Stromal cell of bone marrow (primary cell): ENCODE measurements around the gene ITGB5.
"Not testable (repeated sequence)": the region's sequence is repeated elsewhere in the genome, so short reads cannot be mapped to it uniquely, and the experiment has no call there.

Source experiments
- DNase-seq: peaks from one replicate; pipeline ENCODE4 v3.0.0-alpha.2; 2012; ENCODE audit warnings: low read depth

ITGB5 gene

GRCh38 chr3:124786511-124787241 is 100.5 kb downstream of the ITGB5 start:
- no peak for DNase-seq

DNA sequence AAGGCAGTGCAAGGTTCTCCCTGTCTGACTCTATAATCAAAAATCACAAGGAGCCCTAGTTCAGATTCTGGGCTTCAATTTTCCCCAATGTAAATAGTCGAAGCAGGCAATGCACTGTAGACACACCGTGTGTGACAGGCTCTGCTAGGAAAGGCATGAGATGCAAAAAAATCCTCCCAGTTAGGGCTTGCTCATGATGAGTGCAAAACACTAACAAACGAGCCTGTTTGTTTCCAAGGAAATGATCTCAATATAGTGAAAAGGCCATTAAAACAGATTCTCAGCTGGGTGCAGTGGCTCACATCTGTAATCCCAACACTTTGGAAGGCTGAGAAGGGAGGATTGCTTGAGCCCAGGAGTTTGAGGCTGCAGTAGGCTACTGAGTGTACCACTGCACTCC is 101.2 kb downstream of the ITGB5 start:
- DNase-seq: peak; percentile 44

DNA sequence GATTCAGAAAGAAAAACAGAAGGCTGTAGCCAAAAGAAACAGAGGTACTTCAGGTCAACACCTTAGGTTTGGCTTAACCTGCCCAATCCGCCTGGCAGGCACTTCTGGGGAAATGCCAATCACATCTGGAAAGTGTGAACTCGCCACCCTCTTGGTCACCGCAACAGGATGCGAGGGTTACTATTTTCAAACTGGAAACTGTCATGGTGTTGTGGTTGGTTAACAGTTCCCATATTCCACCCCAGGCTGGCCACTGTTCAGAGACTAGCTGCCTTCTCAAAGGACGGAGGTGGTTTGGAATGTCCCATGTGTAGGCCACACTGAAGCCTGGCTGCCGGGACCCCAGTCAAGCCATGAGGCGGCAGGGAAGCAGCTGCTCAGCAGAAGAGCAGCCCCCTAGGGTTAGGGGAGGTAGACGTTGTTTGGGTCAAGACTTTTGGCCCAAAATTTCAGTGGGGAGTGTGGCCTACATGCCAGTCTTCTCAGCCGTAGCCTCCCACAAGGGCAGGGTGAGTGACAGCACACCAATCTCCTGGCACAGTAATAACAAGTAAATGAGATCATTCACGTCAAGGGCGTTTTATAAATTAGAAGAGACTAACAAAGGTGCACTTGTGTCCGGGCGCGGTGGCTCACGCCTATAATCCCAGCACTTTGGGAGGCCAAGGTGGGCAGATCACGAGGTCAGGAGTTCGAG is 102.3 kb downstream of the ITGB5 start:
- DNase-seq: peak; percentile 16

DNA sequence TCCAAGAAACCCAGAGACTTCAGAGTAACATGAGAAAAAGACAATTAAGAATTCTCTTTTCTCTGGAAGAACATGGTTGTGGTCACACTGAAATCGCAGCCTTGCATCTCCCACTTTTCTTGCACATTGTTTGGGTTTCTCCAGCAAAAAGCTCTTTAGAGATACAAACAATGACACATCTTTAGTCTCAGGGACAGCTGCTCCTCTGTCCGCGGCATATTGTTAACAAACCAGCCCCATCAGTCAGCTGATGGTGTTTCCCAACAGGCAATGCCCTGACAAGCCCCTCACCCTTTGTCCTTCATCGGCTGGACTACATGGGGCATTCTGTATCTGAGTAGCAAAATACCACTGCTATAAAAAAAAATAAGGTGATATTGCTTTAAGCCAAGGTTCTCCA is 103.5 kb downstream of the ITGB5 start:
- no peak for DNase-seq

DNA sequence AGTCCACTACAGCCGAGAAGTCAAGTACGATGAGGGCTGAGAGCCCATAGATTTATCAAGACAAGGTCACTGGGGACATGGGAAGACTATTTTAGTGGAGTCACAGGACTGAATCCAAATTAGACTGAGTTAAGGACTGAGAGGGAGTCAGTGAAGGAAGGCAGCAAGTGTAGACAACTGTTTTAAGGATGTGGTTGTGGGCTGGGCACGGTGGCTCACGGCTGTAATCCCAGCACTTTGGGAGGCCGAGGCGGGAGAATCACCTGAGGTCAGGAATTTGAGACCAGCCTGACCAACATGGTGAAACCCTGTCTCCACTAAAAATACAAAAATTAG is 104.8 kb downstream of the ITGB5 start:
- DNase-seq: not testable (repeated sequence)

GRCh38 chr3:124781476-124782376 is 105.4 kb downstream of the ITGB5 start:
- no peak for DNase-seq

GRCh38 chr3:124780761-124781475 is 106.2 kb downstream of the ITGB5 start:
- peak; percentile 57 for DNase-seq

DNA sequence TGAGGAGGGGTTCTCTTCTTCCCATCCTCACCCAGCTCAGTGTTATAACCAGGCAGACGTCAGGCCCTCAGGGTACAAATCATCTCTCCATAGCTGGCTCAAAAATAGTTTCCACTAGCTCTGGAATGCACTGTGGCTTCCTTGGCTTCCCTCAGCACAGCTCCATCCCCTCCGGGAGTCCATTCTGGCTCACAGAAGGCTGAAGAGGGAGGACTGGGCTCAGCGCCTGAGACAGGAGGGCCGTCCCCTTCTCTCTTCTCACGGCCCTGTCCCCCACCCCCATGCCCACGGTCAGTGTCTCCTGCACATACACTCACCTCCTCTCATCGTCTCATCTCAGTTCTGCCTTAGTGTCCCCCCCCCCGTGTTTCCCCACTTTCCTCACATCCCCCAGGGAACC is 106.8 kb downstream of the ITGB5 start:
- DNase-seq: peak; percentile 93

DNA sequence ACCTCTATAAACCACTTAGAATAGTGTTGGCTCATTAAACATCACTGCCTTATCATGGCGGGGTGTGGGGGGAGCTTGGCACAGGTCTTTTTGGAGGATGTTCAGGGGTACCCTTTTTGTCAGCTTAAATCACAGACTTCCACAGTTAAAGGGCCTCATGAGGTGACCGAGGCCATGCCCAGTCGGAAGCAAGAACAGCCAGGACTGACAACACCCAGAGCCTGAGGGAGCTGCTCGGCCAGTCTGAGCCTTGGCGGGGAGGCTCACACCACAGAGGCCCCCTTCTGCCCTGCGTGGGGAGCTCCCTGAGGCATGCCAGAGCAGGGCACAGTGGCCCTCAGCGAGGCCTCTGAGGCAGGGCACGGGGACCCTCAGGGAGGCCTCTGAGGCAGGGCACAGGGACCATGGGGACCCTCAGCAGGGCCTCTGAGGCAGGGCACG is 107.4 kb downstream of the ITGB5 start:
- no peak for DNase-seq

- DNase-seq: no peak
Measured at GRCh38 chr3:124779116-124779515, 108.0 kb downstream of the ITGB5 start.

- no peak for DNase-seq
Measured at GRCh38 chr3:124777762-124778470, 109.2 kb downstream of the ITGB5 start.

- DNase-seq: no peak
Measured at GRCh38 chr3:124776856-124777255, 110.3 kb downstream of the ITGB5 start.

DNA sequence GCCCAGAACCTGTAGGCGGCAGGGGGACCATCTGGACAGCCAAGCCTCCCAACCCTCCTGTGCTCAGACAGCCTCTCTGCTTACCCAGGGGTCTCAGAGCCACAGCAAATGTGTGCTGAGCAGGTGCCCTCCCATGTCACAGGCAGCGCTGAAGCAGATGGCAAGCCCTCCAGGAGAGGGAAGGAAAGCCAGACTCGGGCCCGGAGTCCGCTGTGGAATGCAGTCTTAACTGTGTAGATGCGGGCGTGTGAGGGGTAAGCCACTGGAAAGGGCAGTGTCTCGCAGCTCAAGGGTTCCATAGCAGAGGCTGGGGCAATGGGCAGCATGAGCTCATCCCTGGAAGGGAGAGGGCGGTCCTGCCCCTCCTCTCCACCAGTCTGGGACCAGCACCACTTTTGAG is 111.3 kb downstream of the ITGB5 start:
- no peak for DNase-seq

GRCh38 chr3:124774841-124775402 is 112.2 kb downstream of the ITGB5 start:
- DNase-seq: no peak

- DNase-seq: peak; percentile 19
Measured at GRCh38 chr3:124774327-124774718, 112.8 kb downstream of the ITGB5 start.

- DNase-seq: no peak
Measured at GRCh38 chr3:124773351-124774326, 113.5 kb downstream of the ITGB5 start.

DNA sequence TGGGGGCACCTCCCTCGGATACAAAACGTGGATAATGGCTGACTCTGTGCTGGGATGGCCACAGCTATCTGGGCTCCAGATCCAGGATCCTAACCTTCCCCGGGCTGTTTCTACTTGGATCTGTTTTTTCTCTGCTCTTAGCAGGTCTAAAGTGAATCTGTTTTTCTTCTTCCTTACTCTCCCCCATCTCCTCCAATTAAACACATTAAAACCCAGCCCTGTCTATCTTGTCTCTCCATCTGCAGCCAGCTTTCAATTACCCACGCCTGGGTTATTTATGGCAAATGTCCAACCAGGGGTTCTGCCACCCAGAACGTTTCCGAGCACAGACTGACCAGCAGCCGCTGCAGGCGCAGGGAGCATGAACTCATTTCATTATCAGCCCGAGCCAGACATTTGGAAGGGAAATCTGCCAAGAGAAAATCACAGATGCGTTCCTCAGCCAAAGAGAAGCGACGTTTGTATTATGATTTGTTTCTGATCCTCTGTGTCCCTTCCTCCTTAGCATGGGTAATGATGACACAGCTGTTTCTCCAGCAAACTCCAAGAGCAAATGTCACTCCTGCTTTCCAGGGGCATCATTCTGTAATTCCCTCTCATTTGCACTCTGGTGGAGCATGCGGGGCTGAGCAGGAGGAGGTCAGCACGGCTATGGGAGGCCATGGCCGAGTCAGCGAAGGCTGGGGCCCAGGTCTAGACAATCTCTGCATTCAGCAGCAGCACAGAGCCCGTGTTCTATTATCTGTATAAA is 114.9 kb downstream of the ITGB5 start:
- peak; percentile 45 for DNase-seq

DNA sequence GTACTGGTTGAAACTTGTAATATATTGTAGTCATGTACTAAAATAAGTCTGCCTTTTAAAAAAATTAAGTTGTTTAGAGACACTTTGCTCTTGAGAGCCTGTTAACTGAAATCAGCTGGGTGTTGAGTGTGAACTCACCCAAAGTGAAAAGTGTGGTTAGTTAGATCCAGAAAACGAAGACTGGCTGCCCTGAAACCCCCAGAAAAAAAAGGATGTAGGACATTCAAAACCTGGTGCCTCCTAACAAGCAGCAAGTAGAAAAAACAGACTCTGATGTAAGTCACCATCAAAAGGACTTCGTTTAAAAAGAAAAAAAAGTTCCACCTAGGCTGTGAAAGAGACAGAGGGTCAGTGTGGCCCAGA is 116.1 kb downstream of the ITGB5 start:
- DNase-seq: no peak
